ENCODE results near the gene KLB.

KLB gene

GRCh38 chr4:39466747-39467146 is 60.0 kb downstream of the KLB start:
- DNase-seq = no peak

GRCh38 chr4:39467464-39467863 is 60.7 kb downstream of the KLB start:
- DNase-seq = no peak

DNA sequence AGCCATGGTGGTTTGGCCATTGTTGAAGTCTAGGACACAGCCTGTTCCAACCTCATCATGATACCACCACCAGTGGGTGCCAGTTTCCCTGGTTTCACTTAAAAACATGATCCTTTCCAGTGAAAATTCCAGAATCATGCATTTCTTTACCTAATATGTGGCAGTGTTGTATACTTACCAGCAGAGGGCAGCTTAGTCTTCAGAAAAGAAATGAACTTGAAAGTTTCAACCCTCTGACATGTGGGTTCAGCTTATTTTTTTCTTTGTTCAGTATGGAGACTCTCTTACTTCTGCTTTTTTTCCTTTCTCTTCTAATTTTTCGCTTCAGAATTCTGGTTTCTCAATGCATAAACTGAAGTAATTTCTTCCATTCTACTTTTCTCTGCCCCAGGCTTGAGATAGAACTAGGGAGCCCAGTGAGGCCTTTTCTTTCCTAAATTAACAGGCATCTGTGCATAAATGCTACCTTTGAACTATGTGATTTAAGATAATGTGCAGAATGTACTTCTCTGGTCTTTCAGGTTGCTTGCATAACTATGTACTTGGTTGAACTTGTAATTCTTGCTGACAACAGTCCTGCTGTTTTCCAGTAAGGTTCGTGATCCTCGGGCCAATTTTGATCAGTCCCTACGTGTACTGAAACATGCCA is 62.8 kb downstream of the KLB start:
- no peak for DNase-seq

DNA sequence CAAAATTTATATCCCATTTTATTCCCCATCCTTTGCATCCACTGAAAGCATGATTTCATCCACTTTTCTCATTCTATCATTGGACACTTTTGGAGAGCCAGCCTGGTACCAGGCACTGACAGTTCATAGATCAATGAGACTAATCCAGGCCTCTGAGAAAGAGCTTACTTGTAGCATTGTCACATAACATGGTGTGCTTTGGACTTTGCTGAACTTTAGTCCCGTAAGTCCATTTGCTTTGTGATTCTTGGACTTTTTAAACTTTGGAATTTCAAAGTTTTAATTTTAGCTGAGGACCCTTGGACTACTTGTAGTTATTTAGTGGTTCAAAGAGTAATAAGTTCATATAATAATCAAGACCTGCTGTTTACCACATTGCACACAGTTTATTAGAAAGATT is 63.7 kb downstream of the KLB start:
- DNase-seq = no peak

- no peak for DNase-seq
Observed at GRCh38 chr4:39472396-39472795, 65.7 kb downstream of the KLB start.

DNA sequence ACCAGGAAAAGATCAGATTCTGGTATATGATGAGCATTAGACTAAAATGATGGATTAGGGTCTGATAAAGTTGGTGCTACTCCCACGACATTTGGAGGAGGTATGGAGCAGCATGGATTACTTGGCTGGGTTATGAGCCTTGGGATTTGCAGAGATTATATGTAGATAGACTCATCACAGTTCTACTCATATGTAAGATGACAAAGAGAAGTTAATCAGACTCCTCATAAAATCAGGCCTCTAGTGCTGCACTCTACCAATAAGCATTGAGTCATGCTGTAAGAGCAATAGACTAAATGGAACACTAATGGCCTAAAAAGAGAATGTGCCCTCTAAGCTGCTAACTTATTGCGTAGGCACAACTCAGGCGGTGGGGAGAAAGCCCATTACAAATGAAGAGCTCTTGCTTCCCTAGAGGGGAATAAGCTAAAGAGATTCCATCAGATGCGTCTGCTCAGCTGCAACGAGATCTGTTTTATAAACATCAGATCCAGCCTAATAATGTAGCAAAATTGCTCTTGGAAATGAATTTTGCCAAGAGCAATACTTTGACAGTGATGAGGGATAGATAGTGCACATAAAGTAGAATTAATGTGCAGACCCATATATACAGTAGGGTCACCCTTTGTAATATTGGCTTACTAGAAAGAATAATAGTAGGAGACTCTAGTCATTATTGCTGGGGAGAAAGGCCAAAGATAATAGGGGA is 69.6 kb downstream of the KLB start:
- DNase-seq = no peak

DNA sequence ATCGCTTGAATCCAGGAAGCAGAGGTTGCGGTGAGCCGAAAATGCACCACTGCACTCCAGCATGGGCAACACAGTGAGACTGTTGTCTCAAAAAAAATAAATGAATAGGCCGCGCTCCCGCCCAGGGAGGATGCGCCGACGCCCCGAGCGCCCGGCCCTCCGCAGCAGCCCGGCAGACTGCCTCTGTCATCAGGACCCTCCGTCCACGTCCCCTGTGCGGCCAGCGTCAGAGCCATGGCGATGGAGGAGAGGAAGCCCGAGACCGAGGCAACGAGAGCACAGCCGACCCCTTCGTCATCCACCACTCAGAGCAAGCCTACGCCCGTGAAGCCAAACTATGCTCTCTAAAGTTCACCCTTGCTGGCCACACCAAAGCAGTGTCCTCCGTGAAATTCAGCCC is 73.5 kb downstream of the KLB start:
- DNase-seq = no peak

- DNase-seq = no peak
Observed at GRCh38 chr4:39480902-39481695, 74.4 kb downstream of the KLB start.

DNA sequence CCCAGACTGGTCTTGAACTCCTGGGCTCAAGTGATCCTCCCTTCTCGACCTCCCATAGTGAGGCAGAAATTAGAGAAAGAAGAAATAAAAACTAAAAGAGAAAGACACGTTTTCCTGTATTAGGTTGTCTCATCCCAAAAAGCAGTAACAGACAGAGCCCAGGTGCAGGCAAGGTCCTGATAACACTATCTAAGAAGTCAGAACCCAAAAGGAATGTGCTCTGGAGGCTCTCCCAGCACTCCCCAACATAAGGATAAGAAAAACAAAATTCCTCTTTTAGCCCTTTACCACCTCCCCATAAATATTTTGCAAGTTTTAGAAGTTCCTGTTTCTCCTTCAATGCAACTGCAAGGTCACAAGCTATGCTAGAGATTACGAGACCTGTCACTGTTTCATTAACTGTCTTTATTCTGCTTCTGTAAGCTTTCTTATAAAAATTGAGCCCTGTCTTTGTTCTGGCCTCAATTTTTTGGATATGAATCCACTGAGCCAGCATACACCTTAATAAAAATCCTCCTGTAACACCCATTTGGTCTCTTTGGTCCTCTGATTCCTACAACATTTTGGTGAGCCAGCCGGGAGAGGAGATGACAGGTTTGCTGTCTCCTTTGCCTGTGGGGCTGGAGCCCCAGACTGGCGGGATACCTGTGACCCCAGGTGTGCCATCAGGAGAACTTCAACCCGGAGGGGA is 78.0 kb downstream of the KLB start:
- no peak for DNase-seq

GRCh38 chr4:39486221-39486804 is 79.6 kb downstream of the KLB start:
- DNase-seq = no peak

DNA sequence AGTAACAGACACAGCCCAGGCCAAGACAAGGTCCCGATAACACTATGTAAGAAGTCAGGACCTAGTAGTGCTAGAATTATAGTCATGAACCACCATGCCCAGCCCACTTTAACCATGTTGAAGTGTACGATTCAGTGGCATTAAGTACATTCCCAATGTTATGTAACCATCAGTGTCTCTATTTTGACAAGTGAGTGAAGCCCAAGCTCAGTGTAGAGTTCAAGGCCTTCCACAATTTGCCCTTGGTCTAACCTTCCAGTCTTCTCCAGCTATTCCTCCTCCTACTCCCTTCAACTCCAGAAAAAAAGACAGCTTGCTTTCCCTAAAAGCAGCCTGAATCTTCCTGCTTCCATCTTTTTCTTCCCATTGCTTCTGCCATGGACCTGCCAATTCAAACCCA is 83.6 kb downstream of the KLB start:
- DNase-seq = no peak

DNA sequence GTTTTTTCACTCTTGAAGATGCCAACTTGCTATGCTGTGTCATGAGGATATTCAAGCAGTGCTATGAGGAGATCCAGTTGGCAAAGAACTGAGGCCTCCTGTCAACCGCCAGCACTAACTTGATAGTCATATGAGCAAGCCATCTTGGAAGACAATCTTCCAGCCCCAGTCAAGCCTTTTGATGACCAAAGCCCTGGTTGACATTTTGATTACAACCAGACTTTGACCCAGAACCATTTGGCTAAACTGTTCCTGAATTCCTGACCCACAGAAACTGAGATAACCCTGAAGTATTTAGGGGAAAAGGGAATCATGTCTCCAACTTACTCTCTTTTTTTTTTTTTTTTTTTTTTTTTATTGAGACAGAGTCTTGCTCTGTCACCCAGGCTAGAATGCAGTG is 87.6 kb downstream of the KLB start:
- no peak for DNase-seq

- no peak for DNase-seq
Observed at GRCh38 chr4:39495446-39496213, 88.9 kb downstream of the KLB start.

GRCh38 chr4:39497909-39498726 is 91.4 kb downstream of the KLB start:
- DNase-seq = no peak

- no peak for DNase-seq
Observed at GRCh38 chr4:39498727-39499020, 91.9 kb downstream of the KLB start.
